K562 (cell line): ENCODE results near the gene CLIC1. TPM values are rescaled to one million over a fixed set of nuclear protein-coding genes. Genes with fewer than 3 reads are reported as not detected.

Source experiments
- CAMTA2 ChIP-seq: fragments of 250-450 bp; sonication (Bioruptor Pico); conservative IDR thresholded peaks from 2 replicates; pipeline ENCODE4 v1.5.1; 2022
- E2F4 ChIP-seq: sonication (generic); formaldehyde crosslinking; IDR thresholded peaks from 2 replicates; pipeline ENCODE4 v1.8.0; 2022; ENCODE audit warnings: mild to moderate bottlenecking, low read depth, missing genetic modification reagents
- ELF2 ChIP-seq: fragments of 250-450 bp; sonication (Bioruptor Pico); IDR thresholded peaks from 2 replicates; pipeline ENCODE4 v1.5.0; 2021; ENCODE audit warnings: mild to moderate bottlenecking
- KAT7 ChIP-seq: sonication (generic); formaldehyde crosslinking; IDR thresholded peaks from 2 replicates; pipeline ENCODE4 v1.8.0; 2022; ENCODE audit warnings: missing genetic modification reagents, mild to moderate bottlenecking, borderline replicate concordance
- MEF2A ChIP-seq: IDR thresholded peaks from 2 replicates; pipeline ENCODE4 v1.6.1; 2011; ENCODE audit warnings: low read depth, mild to moderate bottlenecking, low read length, moderate library complexity; ENCODE audit not compliant: control insufficient read depth
- MLX ChIP-seq, 2 experiments: fragments of 450-650 bp in 1 of 2; sonication (generic) in 1 of 2; formaldehyde crosslinking; conservative IDR thresholded peaks; 2 replicates each; pipeline versions ENCODE4 v1.4.0 to v1.8.1; 2020 to 2022; ENCODE audit warnings: mild to moderate bottlenecking in 1 of 2, missing genetic modification reagents in 1 of 2
- PRMT5 ChIP-seq: sonication (generic); formaldehyde crosslinking; IDR thresholded peaks from 2 replicates; pipeline ENCODE4 v1.5.0; 2020; ENCODE audit warnings: missing genetic modification reagents
- PTTG1 ChIP-seq: fragments of 450-650 bp; IDR thresholded peaks from 2 replicates; pipeline ENCODE4 v1.6.1; 2016; ENCODE audit warnings: low read depth, mild to moderate bottlenecking, missing genetic modification characterization, missing compliant biosample characterization
- RBM14 ChIP-seq: fragments of 200-400 bp; formaldehyde crosslinking; IDR thresholded peaks from 2 replicates; pipeline ENCODE4 v1.6.1; 2018; ENCODE audit warnings: low read depth, mild to moderate bottlenecking, low read length, moderate library complexity, borderline replicate concordance; ENCODE audit not compliant: insufficient read depth
- SMAD3 ChIP-seq: fragments of 450-650 bp; formaldehyde crosslinking; conservative IDR thresholded peaks from 2 replicates; pipeline ENCODE4 v1.4.0; 2020; ENCODE audit warnings: mild to moderate bottlenecking
- SP2 ChIP-seq: IDR thresholded peaks from 2 replicates; pipeline ENCODE4 v1.6.1; 2011; ENCODE audit warnings: mild to moderate bottlenecking, low read depth, low read length, moderate library complexity; ENCODE audit not compliant: poor library complexity, severe bottlenecking; ENCODE audit errors: extremely low read depth
- TBP ChIP-seq: optimal IDR thresholded peaks from 2 replicates; pipeline ENCODE3; 2011; ENCODE audit warnings: low read depth, low read length, improper control_type of control experiment
- ZFP1 ChIP-seq: fragments of 450-650 bp; formaldehyde crosslinking; IDR thresholded peaks from 2 replicates; pipeline ENCODE4 v1.4.0; 2020; ENCODE audit warnings: mild to moderate bottlenecking, mixed read lengths
- ZKSCAN1 ChIP-seq: fragments of 150-350 bp; IDR thresholded peaks from 2 replicates; pipeline ENCODE4 v1.6.1; 2016; ENCODE audit warnings: low read depth, low read length
- ZKSCAN8 ChIP-seq: fragments of 200-800 bp; sonication (Bioruptor generic); IDR thresholded peaks from 2 replicates; pipeline ENCODE4 v1.6.1; 2016; ENCODE audit warnings: missing genetic modification characterization, missing compliant biosample characterization
- ZNF324 ChIP-seq: fragments of 250-450 bp; sonication (Bioruptor Pico); IDR thresholded peaks from 2 replicates; pipeline ENCODE4 v1.4.0; 2020; ENCODE audit warnings: mild to moderate bottlenecking
- ZNF778 ChIP-seq: fragments of 450-650 bp; formaldehyde crosslinking; IDR thresholded peaks from 2 replicates; pipeline ENCODE4 v1.4.0; 2020; ENCODE audit warnings: mild to moderate bottlenecking, moderate library complexity
- polyA plus RNA-seq, 8 experiments: library from polyadenylated mRNA; depleted of rRNA in 4 of 8; stranded (reverse) in 5 of 8; unstranded in 3 of 8; fragments of >200 nt; fragmentation: Nextera tagmentation in 2 of 8; fragmentation: Illumina TruSeq in 1 of 8; extraction: Ambion mirVana in 2 of 8; extraction: Trizol in 1 of 8; gene quantifications; 2 replicates each; pipeline versions ENCODE4 v1.2.1 to v1.2.3, GENCODE V29; 2011 to 2014; ENCODE audit warnings: inconsistent platforms in 1 of 8, missing spikeins in 1 of 8
- total RNA-seq, 7 experiments: library from RNA; depleted of rRNA in 6 of 7; stranded (reverse); fragments of >200 nt in 6 of 7; fragmentation: Illumina TruSeq in 2 of 7; extraction: Trizol in 2 of 7; gene quantifications; 2 replicates each; pipeline versions ENCODE4 v1.2.1 to v1.2.3, GENCODE V29; 2011 to 2021; ENCODE audit warnings: low replicate concordance in 1 of 7
- TF ChIP-seq, protein P1 (sequence below): sonication (generic); IDR thresholded peaks from 2 replicates; pipeline ENCODE4 v1.6.1; 2016
- TF ChIP-seq, protein P2 (sequence below), 2 experiments: fragments of 450-650 bp in 1 of 2; sonication (generic) in 1 of 2; formaldehyde crosslinking in 1 of 2; IDR thresholded peaks in 1 of 2; conservative IDR thresholded peaks in 1 of 2; 2 replicates each; pipeline versions ENCODE4 v1.6.1 to v1.8.1; 2016 to 2023; ENCODE audit warnings: mild to moderate bottlenecking in 2 of 2, moderate library complexity in 2 of 2, inconsistent platforms in 1 of 2, missing genetic modification reagents in 1 of 2
- TF ChIP-seq, protein P3 (sequence below): sonication (generic); formaldehyde crosslinking; IDR thresholded peaks from 2 replicates; pipeline ENCODE4 v1.8.0; 2023; ENCODE audit warnings: mild to moderate bottlenecking, missing genetic modification reagents

Gene CLIC1
- total and polyA plus RNA-seq, 9 of the 15 experiments (the other 6 are each of a cell fraction or from before 2014, with no cell fraction given), result 1,267 to 2,419 (median 1,808) TPM

- TF ChIP-seq, protein P1, sequence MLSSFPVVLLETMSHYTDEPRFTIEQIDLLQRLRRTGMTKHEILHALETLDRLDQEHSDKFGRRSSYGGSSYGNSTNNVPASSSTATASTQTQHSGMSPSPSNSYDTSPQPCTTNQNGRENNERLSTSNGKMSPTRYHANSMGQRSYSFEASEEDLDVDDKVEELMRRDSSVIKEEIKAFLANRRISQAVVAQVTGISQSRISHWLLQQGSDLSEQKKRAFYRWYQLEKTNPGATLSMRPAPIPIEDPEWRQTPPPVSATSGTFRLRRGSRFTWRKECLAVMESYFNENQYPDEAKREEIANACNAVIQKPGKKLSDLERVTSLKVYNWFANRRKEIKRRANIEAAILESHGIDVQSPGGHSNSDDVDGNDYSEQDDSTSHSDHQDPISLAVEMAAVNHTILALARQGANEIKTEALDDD, result no peak
- TF ChIP-seq, protein P2, sequence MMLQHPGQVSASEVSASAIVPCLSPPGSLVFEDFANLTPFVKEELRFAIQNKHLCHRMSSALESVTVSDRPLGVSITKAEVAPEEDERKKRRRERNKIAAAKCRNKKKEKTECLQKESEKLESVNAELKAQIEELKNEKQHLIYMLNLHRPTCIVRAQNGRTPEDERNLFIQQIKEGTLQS (IDR thresholded peaks at IDR 0.05), result no peak
- TF ChIP-seq, protein P2 (CRISPR knock-in tag; conservative IDR thresholded peaks at IDR 0.05), result peak; percentile 79; the same call in 1 of the 2 replicates
- TF ChIP-seq ZNF324 (CRISPR knock-in tag) (no peak), PTTG1 (tag) (peak; percentile 28; the same call in 1 of the 2 replicates), RBM14 (no peak), ZKSCAN1 (no peak), KAT7 (CRISPR knock-in tag) (no peak), ZKSCAN8 (CRISPR knock-in tag) (no peak), TBP (peak; percentile 83), MEF2A (no peak), MLX (CRISPR knock-in tag; conservative IDR thresholded peaks at IDR 0.05) (peak; percentile 47 to 93; a peak in 3 of 4 replicates), ZFP1 (CRISPR knock-in tag) (no peak), SP2 (peak; percentile 88), ELF2 (CRISPR knock-in tag) (no peak), E2F4 (CRISPR knock-in tag) (peak; percentile 100), PRMT5 (CRISPR knock-in tag) (no peak), SMAD3 (CRISPR knock-in tag) (peak; percentile 51; the same call in 1 of the 2 replicates), ZNF778 (CRISPR knock-in tag) (no peak), CAMTA2 (CRISPR knock-in tag) (no peak)
- TF ChIP-seq, protein P3, sequence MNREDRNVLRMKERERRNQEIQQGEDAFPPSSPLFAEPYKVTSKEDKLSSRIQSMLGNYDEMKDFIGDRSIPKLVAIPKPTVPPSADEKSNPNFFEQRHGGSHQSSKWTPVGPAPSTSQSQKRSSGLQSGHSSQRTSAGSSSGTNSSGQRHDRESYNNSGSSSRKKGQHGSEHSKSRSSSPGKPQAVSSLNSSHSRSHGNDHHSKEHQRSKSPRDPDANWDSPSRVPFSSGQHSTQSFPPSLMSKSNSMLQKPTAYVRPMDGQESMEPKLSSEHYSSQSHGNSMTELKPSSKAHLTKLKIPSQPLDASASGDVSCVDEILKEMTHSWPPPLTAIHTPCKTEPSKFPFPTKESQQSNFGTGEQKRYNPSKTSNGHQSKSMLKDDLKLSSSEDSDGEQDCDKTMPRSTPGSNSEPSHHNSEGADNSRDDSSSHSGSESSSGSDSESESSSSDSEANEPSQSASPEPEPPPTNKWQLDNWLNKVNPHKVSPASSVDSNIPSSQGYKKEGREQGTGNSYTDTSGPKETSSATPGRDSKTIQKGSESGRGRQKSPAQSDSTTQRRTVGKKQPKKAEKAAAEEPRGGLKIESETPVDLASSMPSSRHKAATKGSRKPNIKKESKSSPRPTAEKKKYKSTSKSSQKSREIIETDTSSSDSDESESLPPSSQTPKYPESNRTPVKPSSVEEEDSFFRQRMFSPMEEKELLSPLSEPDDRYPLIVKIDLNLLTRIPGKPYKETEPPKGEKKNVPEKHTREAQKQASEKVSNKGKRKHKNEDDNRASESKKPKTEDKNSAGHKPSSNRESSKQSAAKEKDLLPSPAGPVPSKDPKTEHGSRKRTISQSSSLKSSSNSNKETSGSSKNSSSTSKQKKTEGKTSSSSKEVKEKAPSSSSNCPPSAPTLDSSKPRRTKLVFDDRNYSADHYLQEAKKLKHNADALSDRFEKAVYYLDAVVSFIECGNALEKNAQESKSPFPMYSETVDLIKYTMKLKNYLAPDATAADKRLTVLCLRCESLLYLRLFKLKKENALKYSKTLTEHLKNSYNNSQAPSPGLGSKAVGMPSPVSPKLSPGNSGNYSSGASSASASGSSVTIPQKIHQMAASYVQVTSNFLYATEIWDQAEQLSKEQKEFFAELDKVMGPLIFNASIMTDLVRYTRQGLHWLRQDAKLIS (CRISPR knock-in tag), result no peak
These were observed 3.5 kb upstream of the CLIC1 start, which contains the start of gene MSH5 (continued) for GRCh38 chr6:31739639-31740396.
